Pancreas (tissue), 10 donors: ENCODE results near the gene TLCD3B. TPM values are rescaled to one million over a fixed set of nuclear protein-coding genes. Genes with fewer than 3 reads are reported as not detected.

Experiments used
- ATAC-seq, 4 donors: fragments of 200-7000 bp; cut with Tn5 transposase; one replicate each; pipeline versions ENCODE4 v1.8.0 to v1.9.1; 2020; ENCODE audit warnings: mild to moderate bottlenecking in 4 of 4, moderate library complexity in 4 of 4
- DNase-seq, 6 donors: peaks; one replicate each; pipeline ENCODE4 v3.0.0-alpha.2; 2020
- FAIRE-seq: peaks from 2 replicates; lab custom pipeline; 2012; peaks lifted over from hg19 to GRCh38; lab: Jason Lieb, UNC
- H3K27ac ChIP-seq, 4 donors: fragments of 200-600 bp; sonication (generic); 1 replicate in 3 of 4; 2 replicates in 1 of 4; pipeline versions ENCODE4 v1.5.0 to v1.8.0; 2020
- H3K27me3 ChIP-seq, 4 donors: fragments of 200-600 bp; one replicate each; pipeline ENCODE4 v1.8.0; 2021
- H3K36me3 ChIP-seq, 3 donors: fragments of 200-600 bp; sonication (generic) in 1 of 3; one replicate each; pipeline versions ENCODE4 v1.5.0 to v1.8.0; 2020 to 2021
- H3K4me1 ChIP-seq, 3 donors: fragments of 200-600 bp; one replicate each; pipeline ENCODE4 v1.8.0; 2021
- H3K4me3 ChIP-seq, 4 donors: fragments of 200-600 bp; sonication (generic) in 2 of 4; one replicate each; pipeline versions ENCODE4 v1.5.0 to v1.8.0; 2020 to 2021
- H3K9me3 ChIP-seq, 4 donors: fragments of 200-600 bp; one replicate each; pipeline ENCODE4 v1.8.0; 2021
- CTCF ChIP-seq, 4 donors: fragments of 200-600 bp; sonication (generic) in 3 of 4; IDR thresholded peaks; one replicate each; pipeline versions ENCODE4 v1.5.0 to v1.8.0; 2021; ENCODE audit warnings: antibody characterized with exemption in 4 of 4
- WGBS, 2 donors: extraction: QIAGEN DNeasy Blood & Tissue Kit; methylation state at CpG; one replicate each; pipeline ENCODE4 v1.1.7; 2013; 5-methylcytosine and 5-hydroxymethylcytosine counted together
- intact Hi-C, 3 donors: fragments of 100-400 bp; cut with DNase I; formaldehyde crosslinking; loops; one replicate each; pipeline versions ENCODE4 v1.11.1 to v1.14.2; 2022
- polyA plus RNA-seq, 2 donors: library from polyadenylated mRNA; stranded (reverse); fragments of 200-250 nt; gene quantifications; one replicate each; pipeline ENCODE4 v1.2.3, GENCODE V29; 2013
- total RNA-seq, 6 donors: library from RNA; stranded (reverse); fragmentation: NEBNext Ultra II Directional in 4 of 6; extraction: Animal tissue kit (Norgen Biotek cat#: 25700) in 4 of 6; gene quantifications; one replicate each; pipeline versions ENCODE4 v1.2.1 to v1.2.4, GENCODE V29; 2021 to 2023
- donor health status: healthy with polysubstance abuse.
- donor health status: DM: no; HTN: no; CAD: no; lungs with moderate emphysema.
- donor health status: DM: no; HTN: no; CAD: no.
- donor health status: control.
- donor health status: control.
- donor health status: Bipolar disorder and iron deficiency.
- donor health status: DM: yes; HTN: yes; CAD: no.
- donor health status: DM: no; HTN: no; CAD: no.
- donor health status: DM: no; HTN: no; CAD: no.
- donor health status: DM: yes; HTN: yes; CAD: no.

The TLCD3B gene
- total and polyA plus RNA-seq, 8 donors: 0.20 to 2.1 (median 0.28) TPM; not detected in 3

GRCh38 chr16:29983420-29984136 lies 47.5 kb downstream of the TLCD3B start:
- Histone ChIP-seq H3K4me1 (no peaks in the 10 kb centered on the region), H3K36me3 (peaks cover 6 to 88% (median 38%) of the 10 kb centered on the region in 3 donors), H3K27me3 (no peaks in the 10 kb centered on the region), H3K9me3 (no peaks in the 10 kb centered on the region), H3K4me3 (no peak overlapping the region), H3K27ac (no peak overlapping the region)
- ATAC-seq (no peak), FAIRE-seq (no peak), DNase-seq (no peak)
- 84 to 89% methylated on average over 12 of the region's 12 CpGs for WGBS, 2 donors
- no peak for TF ChIP-seq CTCF (IDR thresholded peaks at IDR 0.05)
- intact Hi-C loops: no loop called here

- Histone ChIP-seq H3K9me3 (no peaks in the 10 kb centered on the region), H3K27ac (no peak overlapping the region), H3K4me1 (no peaks in the 10 kb centered on the region), H3K4me3 (no peak overlapping the region), H3K27me3 (no peaks in the 10 kb centered on the region), H3K36me3 (peaks cover 6 to 90% (median 42%) of the 10 kb centered on the region in 3 donors)
- no peak for DNase-seq
- TF ChIP-seq CTCF (IDR thresholded peaks at IDR 0.05): no peak
- no peak for ATAC-seq
- no peak for FAIRE-seq
- 91 to 93% methylated on average over 21 to 24 of the region's 24 CpGs for WGBS, 2 donors
- intact Hi-C loops: no loop called here
Observed at GRCh38 chr16:29982560-29983419, 48.3 kb downstream of the TLCD3B start.

- H3K4me1 ChIP-seq: peaks cover 0 to 17% (median 9%) of the 10 kb centered on the region in 3 donors
- 94 to 95% methylated on average over 9 of the region's 9 CpGs for WGBS, 2 donors
- no peak overlapping the region for H3K27ac ChIP-seq
- peaks cover 6 to 52% (median 26%) of the 10 kb centered on the region in 3 donors for H3K36me3 ChIP-seq
- FAIRE-seq (no peak), DNase-seq (no peak), ATAC-seq (no peak)
- no peak overlapping the region for H3K4me3 ChIP-seq
- TF ChIP-seq CTCF (IDR thresholded peaks at IDR 0.05): no peak
- intact Hi-C loops: no loop called here
- H3K9me3 ChIP-seq: no peaks in the 10 kb centered on the region
- no peaks in the 10 kb centered on the region for H3K27me3 ChIP-seq
Observed at GRCh38 chr16:29978564-29979270, 52.4 kb downstream of the TLCD3B start.

GRCh38 chr16:29978081-29978480 lies 53.0 kb downstream of the TLCD3B start:
- peaks cover 0 to 17% (median 9%) of the 10 kb centered on the region in 3 donors for H3K4me1 ChIP-seq
- no peaks in the 10 kb centered on the region for H3K9me3 ChIP-seq
- H3K36me3 ChIP-seq: peaks cover 6 to 46% (median 20%) of the 10 kb centered on the region in 3 donors
- H3K27me3 ChIP-seq: no peaks in the 10 kb centered on the region
- WGBS, 2 donors: 89 to 95% methylated on average over 9 of the region's 9 CpGs
- intact Hi-C loops: no loop called here
- H3K27ac ChIP-seq: no peak overlapping the region
- TF ChIP-seq CTCF (IDR thresholded peaks at IDR 0.05): no peak
- no peak for FAIRE-seq
- DNase-seq: no peak
- ATAC-seq: no peak
- no peak overlapping the region for H3K4me3 ChIP-seq
